ENCODE data around the gene CNOT4.
A peak's percentile ranks its signal among the peaks of the same experiment; 100 is the strongest.

Gene CNOT4

GRCh38 chr7:135389971-135390370 lies 119.9 kb downstream of the CNOT4 start:
- no peak for DNase-seq

- DNase-seq, result no peak
Observed at GRCh38 chr7:135388616-135389015, 121.3 kb downstream of the CNOT4 start.

GRCh38 chr7:135386776-135387175 lies 123.1 kb downstream of the CNOT4 start:
- no peak for DNase-seq

GRCh38 chr7:135386181-135386580 lies 123.7 kb downstream of the CNOT4 start:
- no peak for DNase-seq

- peak; percentile 68 for DNase-seq
Observed at GRCh38 chr7:135385209-135385608, 124.7 kb downstream of the CNOT4 start.

- DNase-seq, result no peak
Observed at GRCh38 chr7:135383525-135384175, 126.3 kb downstream of the CNOT4 start.

- no peak for DNase-seq
Observed at GRCh38 chr7:135382173-135382572, 127.7 kb downstream of the CNOT4 start.

GRCh38 chr7:135381369-135381768 lies 128.5 kb downstream of the CNOT4 start:
- no peak for DNase-seq

GRCh38 chr7:135380351-135380750 lies 129.6 kb downstream of the CNOT4 start:
- DNase-seq, result no peak

- DNase-seq, result no peak
Observed at GRCh38 chr7:135377171-135377570, 132.7 kb downstream of the CNOT4 start.

GRCh38 chr7:135375908-135376699 lies 133.8 kb downstream of the CNOT4 start:
- no peak for DNase-seq

GRCh38 chr7:135374736-135375135 lies 135.2 kb downstream of the CNOT4 start:
- no peak for DNase-seq

GRCh38 chr7:135372222-135372621 lies 137.7 kb downstream of the CNOT4 start:
- DNase-seq, result no peak

- no peak for DNase-seq
Observed at GRCh38 chr7:135370656-135371055, 139.2 kb downstream of the CNOT4 start.

GRCh38 chr7:135369405-135369804 lies 140.5 kb downstream of the CNOT4 start:
- DNase-seq, result no peak

GRCh38 chr7:135368416-135369186 lies 141.3 kb downstream of the CNOT4 start:
- no peak for DNase-seq

- no peak for DNase-seq
Observed at GRCh38 chr7:135366843-135367508, 142.9 kb downstream of the CNOT4 start.

- DNase-seq, result no peak
Observed at GRCh38 chr7:135365721-135366120, 144.2 kb downstream of the CNOT4 start.

- no peak for DNase-seq
Observed at GRCh38 chr7:135364206-135364605, 145.7 kb downstream of the CNOT4 start.

GRCh38 chr7:135362871-135363270 lies 147.0 kb downstream of the CNOT4 start:
- no peak for DNase-seq

- DNase-seq, result no peak
Observed at GRCh38 chr7:135361788-135362187, 148.1 kb downstream of the CNOT4 start.

GRCh38 chr7:135359615-135360014 lies 150.3 kb downstream of the CNOT4 start:
- DNase-seq, result no peak

GRCh38 chr7:135355377-135356048 lies 154.4 kb downstream of the CNOT4 start:
- no peak for DNase-seq
